Subcutaneous abdominal adipose tissue (tissue), 5 donors: Measurements from ENCODE around the gene DOCK1.

Experiments
- H3K27ac ChIP-seq: one replicate; pipeline ENCODE4 v1.7.0; 2013; ENCODE audit warnings: low read depth, mild to moderate bottlenecking, inconsistent platforms, low read length, moderate library complexity
- H3K27me3 ChIP-seq, 5 donors: one replicate each; pipeline ENCODE4 v1.7.0; 2013; ENCODE audit warnings: low read length in 5 of 5, inconsistent platforms in 1 of 5; ENCODE audit not compliant: control insufficient read depth in 5 of 5, insufficient read depth in 4 of 5
- H3K36me3 ChIP-seq, 5 donors: one replicate each; pipeline ENCODE4 v1.7.0; 2013; ENCODE audit warnings: low read length in 5 of 5; ENCODE audit not compliant: control insufficient read depth in 5 of 5, insufficient read depth in 5 of 5
- H3K4me1 ChIP-seq, 5 donors: one replicate each; pipeline ENCODE4 v1.7.0; 2013; ENCODE audit warnings: low read length in 5 of 5, mild to moderate bottlenecking in 3 of 5, moderate library complexity in 1 of 5; ENCODE audit not compliant: control insufficient read depth in 5 of 5, insufficient read depth in 5 of 5
- H3K4me3 ChIP-seq, 5 donors: one replicate each; pipeline ENCODE4 v1.7.0; 2013; ENCODE audit warnings: low read length in 5 of 5, low read depth in 1 of 5
- H3K9ac ChIP-seq, 5 donors: one replicate each; pipeline ENCODE4 v1.7.0; 2013; ENCODE audit warnings: low read length in 5 of 5, mild to moderate bottlenecking in 4 of 5, moderate library complexity in 3 of 5
- H3K9me3 ChIP-seq, 5 donors: one replicate each; pipeline ENCODE4 v1.7.0; 2013; ENCODE audit warnings: low read length in 5 of 5; ENCODE audit not compliant: control insufficient read depth in 5 of 5
- donor health status: healthy.
- donor health status: healthy.
- donor health status: healthy.
- donor health status: healthy.
- donor health status: healthy.

The DOCK1 gene

DNA sequence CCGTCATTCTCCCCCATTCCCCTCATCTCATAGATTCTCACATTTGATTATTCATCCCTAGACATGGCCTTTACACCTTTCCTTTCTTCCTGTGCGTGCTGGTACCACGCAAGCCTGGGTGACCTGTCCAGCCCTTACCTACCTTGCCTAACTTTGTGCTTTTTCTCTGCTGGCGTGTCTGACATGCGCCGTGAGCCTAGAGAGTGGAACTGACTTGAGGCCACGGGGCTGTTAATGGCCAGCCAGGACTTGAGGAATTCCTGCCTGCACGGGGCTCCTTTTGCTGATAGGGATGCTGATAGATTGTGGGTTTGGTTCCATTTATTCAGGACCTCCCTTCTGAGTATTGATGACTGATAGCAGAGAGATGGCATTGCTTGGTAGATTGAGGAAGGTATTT, 134.2 kb downstream of the DOCK1 start:
- H3K4me1 ChIP-seq: no peaks in the 10 kb centered on the region
- H3K9me3 ChIP-seq: no peaks in the 10 kb centered on the region
- no peak overlapping the region for H3K4me3 ChIP-seq
- no peak overlapping the region for H3K9ac ChIP-seq
- no peak overlapping the region for H3K27ac ChIP-seq
- H3K36me3 ChIP-seq: peaks cover 13 to 88% (median 75%) of the 10 kb centered on the region in 5 donors
- no peaks in the 10 kb centered on the region for H3K27me3 ChIP-seq

DNA sequence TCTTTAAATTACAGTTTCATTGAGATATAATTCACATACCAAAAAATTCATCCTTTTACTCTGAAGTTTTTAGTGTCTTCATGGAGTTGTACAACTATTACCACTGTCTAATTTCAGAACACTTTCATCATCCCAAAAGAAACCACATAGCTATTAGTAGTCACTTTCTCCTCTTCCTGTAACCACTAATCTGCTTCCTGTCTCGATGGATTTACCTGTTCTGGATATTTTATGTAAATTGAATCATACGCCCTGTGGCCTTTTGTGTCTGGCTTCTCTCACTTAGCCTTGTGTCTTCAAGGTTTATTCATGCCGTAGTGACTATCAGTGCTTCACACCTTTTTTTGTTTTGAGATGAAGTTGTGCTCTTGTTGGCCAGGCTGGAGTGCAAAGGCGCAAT, 135.5 kb downstream of the DOCK1 start:
- H3K27me3 ChIP-seq: no peaks in the 10 kb centered on the region
- no peaks in the 10 kb centered on the region for H3K9me3 ChIP-seq
- H3K36me3 ChIP-seq: peaks cover 13 to 87% (median 72%) of the 10 kb centered on the region in 5 donors
- no peaks in the 10 kb centered on the region for H3K4me1 ChIP-seq
- H3K27ac ChIP-seq: no peak overlapping the region
- no peak overlapping the region for H3K9ac ChIP-seq
- H3K4me3 ChIP-seq: no peak overlapping the region

DNA sequence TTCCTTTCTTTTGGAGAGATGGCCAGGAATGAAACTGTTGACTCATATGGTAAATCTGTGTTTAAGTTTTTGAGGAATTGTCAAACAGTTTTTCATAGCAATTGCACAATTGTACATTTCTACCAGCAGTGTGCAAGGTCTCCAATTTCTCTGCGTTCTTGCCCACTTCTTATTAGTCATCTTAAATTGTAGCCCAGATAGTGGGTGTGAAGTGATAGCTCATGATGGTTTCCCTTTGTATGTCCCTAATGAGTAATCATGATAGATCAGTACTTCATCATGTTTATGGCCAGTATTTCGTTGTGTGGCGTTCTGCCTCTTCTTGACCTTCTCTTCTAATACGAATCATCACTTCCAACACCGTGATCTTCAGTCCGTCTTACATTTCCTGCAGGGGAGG, 136.3 kb downstream of the DOCK1 start:
- Histone ChIP-seq H3K27me3 (no peaks in the 10 kb centered on the region), H3K4me3 (no peak overlapping the region), H3K9me3 (no peaks in the 10 kb centered on the region), H3K27ac (no peak overlapping the region), H3K4me1 (no peaks in the 10 kb centered on the region), H3K9ac (no peak overlapping the region), H3K36me3 (peaks cover 11 to 87% (median 73%) of the 10 kb centered on the region in 5 donors)

DNA sequence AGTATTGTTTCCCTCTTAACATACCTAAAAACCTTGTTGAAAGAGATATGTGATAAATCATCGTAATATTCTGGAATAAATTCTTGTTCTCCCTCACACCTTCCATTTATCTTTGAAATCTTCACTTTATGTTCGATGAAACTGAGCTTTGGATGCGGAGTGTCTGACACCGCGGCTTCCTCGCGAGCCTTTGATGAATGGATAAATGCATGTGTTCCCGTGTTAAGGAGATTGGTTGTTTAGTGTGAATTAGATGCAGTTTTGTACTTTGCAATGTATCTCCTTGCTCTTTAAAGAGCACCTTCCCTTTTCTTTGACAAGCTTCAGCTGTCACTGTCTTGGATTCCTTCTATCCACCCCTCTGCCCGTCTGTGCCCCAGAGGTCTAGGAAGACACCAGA, 138.1 kb downstream of the DOCK1 start:
- Histone ChIP-seq H3K9me3 (no peaks in the 10 kb centered on the region), H3K36me3 (peaks cover 11 to 77% (median 70%) of the 10 kb centered on the region in 5 donors), H3K27ac (no peak overlapping the region), H3K4me3 (no peak overlapping the region), H3K9ac (no peak overlapping the region), H3K4me1 (no peaks in the 10 kb centered on the region), H3K27me3 (no peaks in the 10 kb centered on the region)

DNA sequence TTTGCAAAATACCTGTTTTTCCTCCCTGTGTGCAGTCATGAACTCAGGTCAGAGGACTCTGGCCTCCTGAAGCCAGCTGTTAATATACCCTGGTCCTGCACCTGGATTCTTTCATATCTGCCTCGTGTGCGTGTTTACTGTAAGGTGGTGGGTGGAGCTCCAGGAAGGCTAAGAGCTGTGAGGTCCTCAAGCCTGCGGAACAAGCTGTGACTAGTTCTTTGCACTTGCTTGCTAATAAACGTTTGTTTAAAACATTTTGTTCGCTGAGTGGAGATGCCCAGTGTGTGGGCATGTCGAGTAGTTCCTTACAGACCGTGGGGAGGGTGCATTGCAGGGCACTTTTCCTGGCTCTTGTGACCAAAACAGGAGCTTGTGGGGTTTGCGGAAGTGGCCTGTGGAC, 139.0 kb downstream of the DOCK1 start:
- H3K36me3 ChIP-seq: peaks cover 11 to 71% (median 61%) of the 10 kb centered on the region in 5 donors
- no peak overlapping the region for H3K27ac ChIP-seq
- no peaks in the 10 kb centered on the region for H3K27me3 ChIP-seq
- H3K4me1 ChIP-seq: no peaks in the 10 kb centered on the region
- H3K9ac ChIP-seq: no peak overlapping the region
- no peak overlapping the region for H3K4me3 ChIP-seq
- no peaks in the 10 kb centered on the region for H3K9me3 ChIP-seq

DNA sequence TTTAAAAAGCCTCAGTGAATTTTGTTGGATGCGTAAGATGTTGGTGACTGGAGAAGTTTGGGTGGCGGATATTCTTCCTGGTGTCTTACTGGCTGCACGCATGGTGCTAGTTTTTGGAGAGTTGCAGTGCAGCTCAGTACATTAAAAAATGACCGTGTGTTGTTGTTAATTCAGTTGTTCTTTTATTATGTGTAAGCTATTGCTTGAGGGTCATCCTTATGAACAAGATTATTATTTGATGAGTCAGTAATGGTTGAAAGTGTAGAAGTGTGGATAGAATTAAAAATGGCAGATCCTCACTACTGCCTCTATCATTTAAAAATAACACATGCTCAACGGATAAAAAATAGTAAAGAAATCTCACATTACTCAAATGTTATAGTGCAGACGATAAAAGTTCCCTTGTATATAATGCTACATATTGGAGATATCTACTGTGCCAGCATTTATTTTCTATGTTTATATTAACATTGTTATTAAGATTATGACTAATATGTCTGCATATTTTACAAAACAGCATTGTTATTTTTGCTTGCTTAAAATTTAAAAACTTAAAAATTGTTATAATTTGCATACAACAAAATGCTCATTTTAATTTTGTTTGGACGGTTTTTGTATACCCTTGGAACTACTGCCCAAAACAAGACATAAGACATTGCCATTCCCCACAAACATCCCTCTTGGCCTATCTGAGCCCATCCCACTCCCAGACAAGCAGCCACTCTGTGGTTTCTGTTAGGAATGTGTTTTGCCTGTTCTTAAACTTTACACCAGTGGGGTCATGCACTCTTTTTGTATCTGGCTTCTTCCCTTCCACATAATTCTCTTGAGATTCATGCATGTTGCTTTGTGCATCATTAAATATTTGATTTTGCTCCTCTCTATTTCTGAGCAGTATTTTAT, 142.0 kb downstream of the DOCK1 start:
- H3K4me1 ChIP-seq: no peaks in the 10 kb centered on the region
- no peaks in the 10 kb centered on the region for H3K9me3 ChIP-seq
- no peaks in the 10 kb centered on the region for H3K27me3 ChIP-seq
- H3K27ac ChIP-seq: no peak overlapping the region
- H3K36me3 ChIP-seq: peaks cover 9 to 41% (median 33%) of the 10 kb centered on the region in 5 donors
- no peak overlapping the region for H3K9ac ChIP-seq
- no peak overlapping the region for H3K4me3 ChIP-seq

DNA sequence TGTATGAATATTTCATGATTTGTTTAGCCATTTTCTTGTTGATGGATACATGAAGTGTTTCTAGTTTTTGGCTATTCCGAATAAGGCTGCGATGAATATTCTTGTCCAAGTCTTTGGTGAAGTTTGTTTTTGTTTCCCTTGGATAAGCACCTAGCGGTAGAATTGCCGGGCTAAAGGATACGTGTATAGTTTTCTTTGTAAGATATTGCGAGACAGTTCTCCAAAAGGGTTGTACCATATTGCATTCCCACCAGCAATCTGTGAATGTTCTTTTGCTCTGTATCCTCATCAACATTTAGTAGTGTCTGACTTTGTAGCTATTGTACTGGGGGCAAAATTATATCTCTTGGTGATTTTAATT, 142.6 kb downstream of the DOCK1 start:
- Histone ChIP-seq H3K36me3 (peaks cover 8 to 40% (median 32%) of the 10 kb centered on the region in 5 donors), H3K27ac (no peak overlapping the region)

DNA sequence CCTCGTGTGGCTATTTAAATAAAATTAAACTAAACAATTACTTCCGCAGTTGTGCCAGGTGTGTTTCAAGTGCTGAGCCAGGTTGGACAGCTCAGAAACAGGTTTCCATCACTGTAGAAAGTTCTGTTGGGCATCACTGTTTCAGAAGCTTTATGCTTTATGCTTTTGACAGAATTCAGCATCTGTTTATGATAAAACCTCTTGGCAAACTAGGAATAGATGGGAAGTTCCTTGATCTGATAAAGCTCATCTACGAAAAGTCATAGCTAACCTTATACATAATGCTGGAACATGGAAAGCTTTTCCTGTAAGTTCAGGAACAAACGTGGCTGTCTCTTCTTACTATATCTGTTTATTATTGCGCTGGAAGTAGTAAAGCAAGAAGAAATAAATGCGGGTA, 143.4 kb downstream of the DOCK1 start:
- H3K27ac ChIP-seq: no peak overlapping the region
- no peak overlapping the region for H3K9ac ChIP-seq
- no peak overlapping the region for H3K4me3 ChIP-seq
- H3K27me3 ChIP-seq: no peaks in the 10 kb centered on the region
- H3K9me3 ChIP-seq: no peaks in the 10 kb centered on the region
- peaks cover 9 to 40% (median 28%) of the 10 kb centered on the region in 5 donors for H3K36me3 ChIP-seq
- H3K4me1 ChIP-seq: no peaks in the 10 kb centered on the region

More for the DNA sequence above, 142.6 kb downstream of the DOCK1 start:
- no peaks in the 10 kb centered on the region for H3K4me1 ChIP-seq
- no peak overlapping the region for H3K4me3 ChIP-seq
- H3K9ac ChIP-seq: no peak overlapping the region
- H3K27me3 ChIP-seq: no peaks in the 10 kb centered on the region
- H3K9me3 ChIP-seq: no peaks in the 10 kb centered on the region

DNA sequence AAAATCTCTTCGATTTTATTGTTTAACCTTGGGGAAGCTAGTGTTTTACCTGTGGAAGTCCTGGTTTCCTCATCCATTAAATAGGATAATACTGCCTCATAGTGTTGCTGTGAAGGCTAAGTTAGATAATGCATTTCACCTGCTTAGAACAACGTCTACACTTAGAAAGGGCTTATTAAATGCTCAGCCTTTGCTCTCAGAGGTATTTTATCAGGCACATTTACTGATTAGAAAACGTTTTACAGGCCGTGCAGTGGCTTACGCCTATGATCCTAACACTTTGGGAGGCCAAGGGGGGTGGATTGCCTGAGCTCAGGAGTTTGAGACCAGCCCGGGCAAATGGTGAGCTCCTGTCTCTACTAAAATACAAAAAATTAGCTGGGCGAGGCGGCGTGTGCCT, 146.8 kb downstream of the DOCK1 start:
- Histone ChIP-seq H3K9me3 (peaks cover 0 to 2% (median 0%) of the 10 kb centered on the region in 5 donors), H3K36me3 (peaks cover 20 to 47% (median 33%) of the 10 kb centered on the region in 5 donors), H3K4me1 (no peaks in the 10 kb centered on the region), H3K27me3 (no peaks in the 10 kb centered on the region), H3K27ac (no peak overlapping the region), H3K4me3 (no peak overlapping the region), H3K9ac (no peak overlapping the region)

DNA sequence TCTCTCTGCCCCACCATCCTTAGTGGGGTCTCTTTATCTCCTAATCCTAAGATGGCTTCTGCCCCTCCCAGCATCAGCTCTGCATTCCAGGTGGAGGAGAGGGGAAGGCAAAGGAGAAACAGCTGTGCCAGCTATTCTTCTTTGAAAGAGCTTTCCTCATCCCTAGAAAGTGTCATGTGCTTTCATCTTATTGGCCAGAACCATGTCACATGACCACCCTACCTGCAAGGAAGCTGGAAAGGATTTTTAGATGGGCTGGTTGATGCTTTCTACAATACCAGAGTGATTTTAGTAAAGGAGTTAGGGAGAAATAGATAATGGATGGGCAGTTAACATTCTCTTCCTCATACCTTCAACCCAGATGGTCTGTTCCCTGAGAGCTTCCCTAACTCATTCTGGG, 150.0 kb downstream of the DOCK1 start:
- Histone ChIP-seq H3K9me3 (peaks cover 3 to 23% (median 9%) of the 10 kb centered on the region in 5 donors), H3K36me3 (peaks cover 27 to 52% (median 42%) of the 10 kb centered on the region in 5 donors), H3K9ac (no peak overlapping the region)

More for the DNA sequence above, 150.0 kb downstream of the DOCK1 start:
- H3K27ac ChIP-seq: no peak overlapping the region
- no peak overlapping the region for H3K4me3 ChIP-seq
- H3K27me3 ChIP-seq: no peaks in the 10 kb centered on the region
- no peaks in the 10 kb centered on the region for H3K4me1 ChIP-seq
